DND-41 (cell line): ENCODE measurements around the gene PFDN6.

Experiments used
- ATAC-seq: fragments of 200-7000 bp; cut with Tn5 transposase; 3 replicates; pipeline ENCODE4 v1.9.1; 2021; ENCODE audit warnings: low read depth; ENCODE audit not compliant: insufficient read depth
- DNase-seq: peaks from one replicate; pipeline ENCODE4 v3.0.0-alpha.2; 2020
- H2AFZ ChIP-seq: 2 replicates; pipeline ENCODE4 v1.6.0; 2012; ENCODE audit warnings: low read depth, low read length
- H3K27ac ChIP-seq: 2 replicates; pipeline ENCODE4 v1.5.1; 2012; ENCODE audit warnings: low read length, inconsistent platforms
- H3K27me3 ChIP-seq: fragments of 200-600 bp; sonication (generic); 2 replicates; pipeline ENCODE4 v1.6.0; 2012; ENCODE audit warnings: low read length, mild to moderate bottlenecking, inconsistent platforms; ENCODE audit not compliant: insufficient read depth, poor library complexity
- H3K36me3 ChIP-seq: 2 replicates; pipeline ENCODE4 v1.5.1; 2012; ENCODE audit warnings: low read length, inconsistent platforms; ENCODE audit not compliant: insufficient read depth
- H3K4me1 ChIP-seq: 2 replicates; pipeline ENCODE4 v1.5.1; 2012; ENCODE audit warnings: mild to moderate bottlenecking, low read length; ENCODE audit not compliant: insufficient read depth
- H3K4me2 ChIP-seq: 2 replicates; pipeline ENCODE4 v1.6.0; 2012; ENCODE audit warnings: mild to moderate bottlenecking, moderate library complexity, low read length, inconsistent platforms; ENCODE audit not compliant: insufficient read depth
- H3K4me3 ChIP-seq, 2 experiments: fragments of 200-600 bp in 1 of 2; shearing (Covaris generic) in 1 of 2; 2 replicates each; pipeline ENCODE4 v1.5.1; 2012 to 2016; ENCODE audit warnings: inconsistent platforms in 2 of 2, low read length in 2 of 2, mild to moderate bottlenecking in 2 of 2, low read depth in 1 of 2, moderate library complexity in 1 of 2
- H3K79me2 ChIP-seq: 2 replicates; pipeline ENCODE4 v1.6.0; 2012; ENCODE audit warnings: low read length, inconsistent platforms; ENCODE audit not compliant: insufficient read depth
- H3K9ac ChIP-seq: 2 replicates; pipeline ENCODE4 v1.6.0; 2012; ENCODE audit warnings: low read depth, mild to moderate bottlenecking, inconsistent platforms, low read length, moderate library complexity
- H3K9me3 ChIP-seq: 2 replicates; pipeline ENCODE4 v1.5.1; 2012; ENCODE audit warnings: low read length, moderate library complexity, mild to moderate bottlenecking, inconsistent platforms; ENCODE audit not compliant: insufficient read depth, severe bottlenecking
- H4K20me1 ChIP-seq: 2 replicates; pipeline ENCODE4 v1.6.0; 2012; ENCODE audit warnings: low read length; ENCODE audit not compliant: insufficient read depth
- CTCF ChIP-seq: IDR thresholded peaks from 2 replicates; pipeline ENCODE4 v1.5.1; 2012; ENCODE audit warnings: borderline replicate concordance, low read length, moderate library complexity, mild to moderate bottlenecking; ENCODE audit not compliant: poor library complexity, severe bottlenecking; ENCODE audit errors: extremely low read depth
- EZH2 ChIP-seq: IDR thresholded peaks from 3 replicates; pipeline ENCODE4 v1.6.1; 2012; ENCODE audit warnings: borderline replicate concordance, low read depth, mild to moderate bottlenecking, moderate library complexity, low read length, inconsistent platforms; ENCODE audit not compliant: severe bottlenecking

PFDN6 gene

GRCh38 chr6:33292996-33293682, 3.7 kb downstream of the PFDN6 start:
- TF ChIP-seq EZH2, result no peak
- no peak for TF ChIP-seq CTCF
- Histone ChIP-seq H3K4me2 (no peak overlapping the region), H3K4me1 (peaks cover 40% of the 10 kb centered on the region)

GRCh38 chr6:33294086-33294823, 4.9 kb downstream of the PFDN6 start:
- peaks cover 37% of the 10 kb centered on the region for H3K4me1 ChIP-seq
- H3K4me3 ChIP-seq, result no peak overlapping the region
- H3K27ac ChIP-seq, result no peak overlapping the region
- DNase-seq (no peak), ATAC-seq (no peak)
- H3K79me2 ChIP-seq, result peaks cover 36% of the 10 kb centered on the region
- TF ChIP-seq CTCF (no peak), EZH2 (no peak)
- no peak overlapping the region for H3K9ac ChIP-seq
- no peak overlapping the region for H3K4me2 ChIP-seq
- H3K27me3 ChIP-seq, result no peaks in the 10 kb centered on the region
- H3K36me3 ChIP-seq, result peaks cover 57% of the 10 kb centered on the region
- H4K20me1 ChIP-seq, result no peaks in the 10 kb centered on the region
- H3K9me3 ChIP-seq, result no peaks in the 10 kb centered on the region
- H2AFZ ChIP-seq, result no peak overlapping the region

More at GRCh38 chr6:33292996-33293682, 3.7 kb downstream of the PFDN6 start:
- no peak for ATAC-seq
- no peaks in the 10 kb centered on the region for H3K9me3 ChIP-seq
- peaks cover 40% of the 10 kb centered on the region for H3K79me2 ChIP-seq
- no peaks in the 10 kb centered on the region for H4K20me1 ChIP-seq
- H2AFZ ChIP-seq, result no peak overlapping the region
- peaks cover 60% of the 10 kb centered on the region for H3K36me3 ChIP-seq
- no peak overlapping the region for H3K27ac ChIP-seq
- no peak overlapping the region for H3K9ac ChIP-seq
- DNase-seq, result no peak
- no peaks in the 10 kb centered on the region for H3K27me3 ChIP-seq
- H3K4me3 ChIP-seq, result no peak overlapping the region

GRCh38 chr6:33295621-33296369, 6.4 kb downstream of the PFDN6 start:
- no peaks in the 10 kb centered on the region for H3K9me3 ChIP-seq
- ATAC-seq, result no peak
- H2AFZ ChIP-seq, result no peak overlapping the region
- H3K27me3 ChIP-seq, result no peaks in the 10 kb centered on the region
- peaks cover 35% of the 10 kb centered on the region for H3K79me2 ChIP-seq
- H3K9ac ChIP-seq, result no peak overlapping the region
- peaks cover 39% of the 10 kb centered on the region for H3K4me1 ChIP-seq
- TF ChIP-seq EZH2 (no peak), CTCF (no peak)
- peaks cover 52% of the 10 kb centered on the region for H3K36me3 ChIP-seq
- DNase-seq, result no peak
- no peak overlapping the region for H3K27ac ChIP-seq
- no peak overlapping the region for H3K4me2 ChIP-seq
- 0 out of 2 replicates have a peak, but pooled peaks cover 6% of the 10 kb centered on the region for H4K20me1 ChIP-seq
- H3K4me3 ChIP-seq, result no peak overlapping the region
